Colonic mucosa (tissue), 4 donors: ENCODE data around the gene KRT40. TPM values are rescaled to one million over a fixed set of nuclear protein-coding genes. Genes with fewer than 3 reads are reported as not detected.

Source experiments
- DNase-seq: peaks from one replicate; pipeline ENCODE4 v3.0.0-alpha.2; 2020
- H3K27ac ChIP-seq: fragments of 200-600 bp; one replicate; pipeline ENCODE4 v1.8.0; 2021
- H3K27me3 ChIP-seq: fragments of 200-600 bp; one replicate; pipeline ENCODE4 v1.8.0; 2021
- H3K36me3 ChIP-seq: fragments of 200-600 bp; one replicate; pipeline ENCODE4 v1.8.0; 2021
- H3K4me1 ChIP-seq: fragments of 200-600 bp; one replicate; pipeline ENCODE4 v1.8.0; 2021; ENCODE audit warnings: mild to moderate bottlenecking
- H3K4me3 ChIP-seq: fragments of 200-600 bp; one replicate; pipeline ENCODE4 v1.8.0; 2021
- H3K9ac ChIP-seq, 2 donors: one replicate each; pipeline ENCODE4 v1.7.0; 2013; ENCODE audit warnings: control low read depth in 2 of 2, low read depth in 2 of 2, low read length in 2 of 2
- H3K9me3 ChIP-seq: fragments of 200-600 bp; one replicate; pipeline ENCODE4 v1.8.0; 2021
- intact Hi-C: fragments of 100-400 bp; cut with DNase I; formaldehyde crosslinking; loops from one replicate; pipeline ENCODE4 v1.14.1; 2022
- total RNA-seq, 2 donors: library from RNA; stranded (reverse); fragmentation: NEBNext Ultra II Directional in 1 of 2; extraction: Animal tissue kit (Norgen Biotek cat#: 25700) in 1 of 2; gene quantifications; one replicate each; pipeline ENCODE4 v1.2.1, GENCODE V29; 2021
- TF ChIP-seq, protein P1 (sequence below): fragments of 200-600 bp; IDR thresholded peaks from one replicate; pipeline ENCODE4 v1.8.0; 2022; ENCODE audit warnings: antibody characterized with exemption, mild to moderate bottlenecking
- donor health status: healthy.
- donor health status: DM: no; HTN: no; CAD: no.
- donor health status: DM: no; HTN: no; CAD: no.

Gene KRT40
- total RNA-seq, 2 donors from 2014 or later = 0.32 TPM; not detected in 1

- no peak overlapping the region for H3K27ac ChIP-seq
- H3K36me3 ChIP-seq = no peaks in the 10 kb centered on the region
- no peak overlapping the region for H3K4me3 ChIP-seq
- no peaks in the 10 kb centered on the region for H3K27me3 ChIP-seq
- no peak overlapping the region for H3K9ac ChIP-seq
- H3K9me3 ChIP-seq = no peaks in the 10 kb centered on the region
- intact Hi-C loops = no loop called here
- TF ChIP-seq, protein P1, sequence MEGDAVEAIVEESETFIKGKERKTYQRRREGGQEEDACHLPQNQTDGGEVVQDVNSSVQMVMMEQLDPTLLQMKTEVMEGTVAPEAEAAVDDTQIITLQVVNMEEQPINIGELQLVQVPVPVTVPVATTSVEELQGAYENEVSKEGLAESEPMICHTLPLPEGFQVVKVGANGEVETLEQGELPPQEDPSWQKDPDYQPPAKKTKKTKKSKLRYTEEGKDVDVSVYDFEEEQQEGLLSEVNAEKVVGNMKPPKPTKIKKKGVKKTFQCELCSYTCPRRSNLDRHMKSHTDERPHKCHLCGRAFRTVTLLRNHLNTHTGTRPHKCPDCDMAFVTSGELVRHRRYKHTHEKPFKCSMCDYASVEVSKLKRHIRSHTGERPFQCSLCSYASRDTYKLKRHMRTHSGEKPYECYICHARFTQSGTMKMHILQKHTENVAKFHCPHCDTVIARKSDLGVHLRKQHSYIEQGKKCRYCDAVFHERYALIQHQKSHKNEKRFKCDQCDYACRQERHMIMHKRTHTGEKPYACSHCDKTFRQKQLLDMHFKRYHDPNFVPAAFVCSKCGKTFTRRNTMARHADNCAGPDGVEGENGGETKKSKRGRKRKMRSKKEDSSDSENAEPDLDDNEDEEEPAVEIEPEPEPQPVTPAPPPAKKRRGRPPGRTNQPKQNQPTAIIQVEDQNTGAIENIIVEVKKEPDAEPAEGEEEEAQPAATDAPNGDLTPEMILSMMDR = no peak
- DNase-seq = no peak
- H3K4me1 ChIP-seq = no peaks in the 10 kb centered on the region
Measured at GRCh38 chr17:40997361-40997760, 13.2 kb upstream of the KRT40 start.

- Histone ChIP-seq H3K4me1 (no peaks in the 10 kb centered on the region), H3K27ac (no peak overlapping the region), H3K4me3 (no peak overlapping the region), H3K9me3 (no peaks in the 10 kb centered on the region), H3K27me3 (no peaks in the 10 kb centered on the region), H3K36me3 (no peaks in the 10 kb centered on the region), H3K9ac (no peak overlapping the region)
- intact Hi-C loops = no loop called here
- TF ChIP-seq, protein P1 = no peak
- no peak for DNase-seq
Measured at GRCh38 chr17:40996829-40997228, 12.7 kb upstream of the KRT40 start.

DNA sequence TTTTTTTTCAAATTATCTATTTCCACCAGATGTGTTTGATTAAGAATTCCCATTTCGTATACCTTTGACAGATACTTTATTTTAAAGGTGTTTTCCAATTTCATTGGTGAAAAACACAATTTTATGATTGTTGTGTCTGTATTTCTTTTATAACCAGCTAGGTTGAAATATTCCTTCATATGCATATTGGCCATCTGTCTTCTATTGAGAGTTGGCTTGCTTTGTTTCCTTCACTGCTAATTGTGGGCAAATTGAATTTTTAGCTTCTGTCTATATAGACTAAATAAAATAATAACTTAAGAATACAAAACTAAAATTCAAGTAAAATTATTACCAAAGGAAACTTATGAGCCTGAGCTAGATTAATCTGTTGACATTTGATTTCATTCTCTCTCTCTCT is 11.0 kb upstream of the KRT40 start:
- intact Hi-C loops = no loop called here
- no peaks in the 10 kb centered on the region for H3K9me3 ChIP-seq
- TF ChIP-seq, protein P1 = no peak
- H3K36me3 ChIP-seq = no peaks in the 10 kb centered on the region
- H3K4me1 ChIP-seq = no peaks in the 10 kb centered on the region
- H3K9ac ChIP-seq = no peak overlapping the region
- no peaks in the 10 kb centered on the region for H3K27me3 ChIP-seq
- no peak for DNase-seq
- H3K27ac ChIP-seq = no peak overlapping the region
- no peak overlapping the region for H3K4me3 ChIP-seq

- Histone ChIP-seq H3K27ac (no peak within 1 kb of the TSS), H3K36me3 (no peaks in the 10 kb centered on the region), H3K4me3 (no peak within 1 kb of the TSS), H3K4me1 (no peaks in the 10 kb centered on the region), H3K9ac (no peak within 1 kb of the TSS), H3K27me3 (no peaks in the 10 kb centered on the region), H3K9me3 (no peaks in the 10 kb centered on the region)
- DNase-seq = no peak
- TF ChIP-seq, protein P1 = no peak
- intact Hi-C loops = no loop called here
Measured at GRCh38 chr17:40993839-40994238, 9.7 kb upstream of the KRT40 start, which contains the start of gene KRTAP3-3. TSS of gene KRTAP3-3 (minus strand) at chr17:40994164. CDS start at chr17:40994097, 67 bp downstream.

- Histone ChIP-seq H3K27ac (no peak overlapping the region), H3K27me3 (no peaks in the 10 kb centered on the region), H3K9me3 (no peaks in the 10 kb centered on the region), H3K4me1 (no peaks in the 10 kb centered on the region), H3K36me3 (no peaks in the 10 kb centered on the region), H3K9ac (no peak overlapping the region), H3K4me3 (no peak overlapping the region)
- intact Hi-C loops = no loop called here
- TF ChIP-seq, protein P1 = no peak
- no peak for DNase-seq
Measured at GRCh38 chr17:40993084-40993483, 9.0 kb upstream of the KRT40 start.
